Endothelial cell of umbilical vein (primary cell): ENCODE data around the gene CLDN2. TPM values are rescaled to one million over a fixed set of nuclear protein-coding genes. Genes with fewer than 3 reads are reported as not detected.

Experiments used
- BruUV-seq: library from RNA; stranded (reverse); fragments of 400-500 nt; replicated peaks from 2 replicates; lab custom pipeline; 2021; lab: Mats Ljungman, UMichigan
- CTCF ChIA-PET: fragments of 300-600, 350-600 bp; sonication (Branson Sonifier 250); formaldehyde crosslinking; loops from one replicate; lab custom pipeline; 2021; ENCODE audit warnings: antibody characterized with exemption, inconsistent platforms; lab: Charles Lee
- POLR2A ChIA-PET: fragments of 300-600, 350-600 bp; sonication (Branson Sonifier 250); formaldehyde crosslinking; loops from one replicate; lab custom pipeline; 2021; ENCODE audit warnings: antibody characterized with exemption, inconsistent platforms; lab: Charles Lee
- DNase-seq: peaks from one replicate; pipeline ENCODE4 v3.0.0-alpha.2; 2011; ENCODE audit warnings: low read depth, low spot score
- FAIRE-seq: peaks from 2 replicates; lab custom pipeline; 2011; peaks lifted over from hg19 to GRCh38; lab: Jason Lieb, UNC
- H2AFZ ChIP-seq: 2 replicates; pipeline ENCODE4 v1.6.0; 2012; ENCODE audit warnings: low read depth, low read length, control low read depth, inconsistent platforms
- H3K27ac ChIP-seq: 2 replicates; pipeline ENCODE4 v1.5.1; 2011; ENCODE audit warnings: low read depth, mild to moderate bottlenecking, control low read depth, low read length, moderate library complexity; ENCODE audit not compliant: insufficient read depth
- H3K27me3 ChIP-seq, 2 experiments: 2 replicates each; pipeline versions ENCODE4 v1.6.0 to v1.6.1; 2011; ENCODE audit warnings: low read length in 2 of 2, mixed read lengths in 1 of 2; ENCODE audit not compliant: control insufficient read depth in 2 of 2, insufficient read depth in 2 of 2
- H3K36me3 ChIP-seq, 2 experiments: 2 replicates in 1 of 2; 3 replicates in 1 of 2; pipeline ENCODE4 v1.5.1; 2011; ENCODE audit warnings: low read length in 2 of 2, mild to moderate bottlenecking in 1 of 2, moderate library complexity in 1 of 2; ENCODE audit not compliant: control insufficient read depth in 2 of 2, insufficient read depth in 2 of 2; ENCODE audit errors: extremely low read depth in 1 of 2
- H3K4me1 ChIP-seq: 3 replicates; pipeline ENCODE4 v1.5.1; 2011; ENCODE audit warnings: mild to moderate bottlenecking, low read length; ENCODE audit not compliant: control insufficient read depth, insufficient read depth; ENCODE audit errors: extremely low read depth
- H3K4me2 ChIP-seq: 2 replicates; pipeline ENCODE4 v1.6.1; 2011; ENCODE audit warnings: low read length, control low read depth, mixed read lengths; ENCODE audit not compliant: insufficient read depth
- H3K4me3 ChIP-seq, 3 experiments: fragments of 200-600 bp in 1 of 3; sonication (generic), shearing (Covaris generic) in 1 of 3; replicated peaks in 1 of 3; 2 replicates each; pipeline ENCODE4 v1.5.1; 2011 to 2016; ENCODE audit warnings: control low read depth in 3 of 3, low read length in 3 of 3, mild to moderate bottlenecking in 2 of 3, inconsistent platforms in 1 of 3, low read depth in 1 of 3, moderate library complexity in 1 of 3; ENCODE audit not compliant: insufficient read depth in 1 of 3
- H3K79me2 ChIP-seq: 2 replicates; pipeline ENCODE4 v1.6.0; 2012; ENCODE audit warnings: low read length, inconsistent platforms; ENCODE audit not compliant: control insufficient read depth, insufficient read depth
- H3K9ac ChIP-seq: replicated peaks from 2 replicates; pipeline ENCODE3; 2011; ENCODE audit warnings: low read length, control low read depth; ENCODE audit not compliant: insufficient read depth; ENCODE audit errors: extremely low read depth
- H3K9me1 ChIP-seq: replicated peaks from 3 replicates; pipeline ENCODE4 v1.6.0; 2011; ENCODE audit warnings: mild to moderate bottlenecking, low read length; ENCODE audit not compliant: control insufficient read depth, insufficient read depth; ENCODE audit errors: extremely low read depth
- H3K9me3 ChIP-seq: replicated peaks from 2 replicates; pipeline ENCODE4 v1.5.1; 2012; ENCODE audit warnings: low read length, inconsistent platforms; ENCODE audit not compliant: control insufficient read depth, insufficient read depth
- H4K20me1 ChIP-seq: replicated peaks from 2 replicates; pipeline ENCODE3; 2011; ENCODE audit warnings: mild to moderate bottlenecking, low read length; ENCODE audit not compliant: control insufficient read depth, insufficient read depth; ENCODE audit errors: extremely low read depth
- EZH2 ChIP-seq: IDR thresholded peaks from 2 replicates; pipeline ENCODE4 v1.6.1; 2012; ENCODE audit warnings: borderline replicate concordance, low read depth, mild to moderate bottlenecking, moderate library complexity, low read length, inconsistent platforms; ENCODE audit not compliant: severe bottlenecking
- FOS ChIP-seq: IDR thresholded peaks from 2 replicates; pipeline ENCODE4 v1.6.1; 2011; ENCODE audit warnings: mild to moderate bottlenecking, low read length, moderate library complexity, borderline replicate concordance; ENCODE audit not compliant: insufficient read depth
- GATA2 ChIP-seq: IDR thresholded peaks from 2 replicates; pipeline ENCODE4 v1.7.0; 2011; ENCODE audit warnings: low read depth, mild to moderate bottlenecking, moderate library complexity, mixed read lengths, low read length; ENCODE audit not compliant: insufficient read length, insufficient read depth
- JUN ChIP-seq: IDR thresholded peaks from 2 replicates; pipeline ENCODE4 v1.6.1; 2011; ENCODE audit warnings: borderline replicate concordance, low read depth; ENCODE audit not compliant: insufficient read length, insufficient read depth
- MYC ChIP-seq: IDR thresholded peaks from one replicate; pipeline ENCODE4 v1.6.1; 2011; ENCODE audit warnings: mild to moderate bottlenecking, low read depth, low read length
- POLR2A ChIP-seq: IDR thresholded peaks from 2 replicates; pipeline ENCODE4 v1.6.1; 2012; ENCODE audit warnings: low read depth, mild to moderate bottlenecking, control low read depth, low read length
- POLR2AphosphoS5 ChIP-seq: IDR thresholded peaks from 2 replicates; pipeline ENCODE4 v1.6.1; 2012; ENCODE audit warnings: low read depth, mild to moderate bottlenecking, control low read depth, low read length, moderate library complexity; ENCODE audit not compliant: insufficient read depth
- dilution Hi-C: fragments of 300-500 bp; cut with MboI; formaldehyde crosslinking; loops from one replicate; pipeline ENCODE4 v1.15.0; 2019; ENCODE audit warnings: low sequenced_read_pairs; ENCODE audit not compliant: extremely low pct_ligation_motif_present
- intact Hi-C: fragments of 100-400 bp; cut with micrococcal nuclease; formaldehyde crosslinking; loops from one replicate; pipeline ENCODE4 v1.10.0; 2022
- polyA plus RNA-seq, 4 experiments: library from polyadenylated mRNA; depleted of rRNA in 3 of 4; stranded (reverse) in 3 of 4; unstranded in 1 of 4; fragments of >200 nt; gene quantifications; 2 replicates each; pipeline versions ENCODE4 v1.2.1 to v1.2.3, GENCODE V29; 2011 to 2012; ENCODE audit warnings: missing spikeins in 1 of 4
- total RNA-seq: library from RNA; stranded (reverse); gene quantifications from 2 replicates; pipeline ENCODE4 v1.2.3, GENCODE V29; 2021
- TF ChIP-seq, protein P1 (sequence below): IDR thresholded peaks from 2 replicates; pipeline ENCODE4 v1.6.1; 2011; ENCODE audit not compliant: insufficient read depth, insufficient read length
- TF ChIP-seq, protein P2 (sequence below), 2 donors: IDR thresholded peaks; 1 replicate in 1 of 2; 2 replicates in 1 of 2; pipeline ENCODE4 v1.5.1; 2011; ENCODE audit warnings: low read length in 2 of 2, mild to moderate bottlenecking in 2 of 2, moderate library complexity in 2 of 2, control low read depth in 1 of 2, inconsistent platforms in 1 of 2, low read depth in 1 of 2; ENCODE audit not compliant: insufficient read depth in 1 of 2; ENCODE audit errors: extremely low read depth in 1 of 2

The CLDN2 gene
- total and polyA plus RNA-seq, 2 donors (not counting 3 experiments of a cell fraction or from before 2014, with no cell fraction given): not detected

DNA sequence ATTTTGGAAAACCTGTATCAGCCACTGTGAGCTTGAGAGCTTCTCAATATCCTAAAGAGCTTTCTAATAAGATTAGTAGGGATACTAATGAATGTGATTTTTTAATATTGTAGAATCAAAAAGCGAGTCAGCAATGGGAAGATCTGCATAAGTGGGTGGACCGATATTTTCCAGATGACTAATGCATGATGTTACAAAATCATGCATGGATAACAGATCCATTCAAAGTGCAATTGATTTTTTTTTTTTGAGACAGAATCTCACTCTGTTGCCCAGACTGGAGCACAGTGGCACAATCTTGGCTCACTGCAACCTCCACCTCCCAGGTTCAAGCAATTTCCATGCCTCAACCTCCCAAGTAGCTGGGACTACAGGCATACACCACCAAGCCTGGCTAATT is 7.3 kb upstream of the CLDN2 start:
- FAIRE-seq (peak; percentile 28), DNase-seq (no peak)
- Histone ChIP-seq H3K4me3 (no peak overlapping the region), H2AFZ (no peak overlapping the region), H3K79me2 (no peaks in the 10 kb centered on the region), H3K9me3 (no peaks in the 10 kb centered on the region), H3K4me1 (peaks cover 9% of the 10 kb centered on the region), H3K9ac (no peak overlapping the region), H3K9me1 (no peaks in the 10 kb centered on the region), H3K27me3 (no peaks in the 10 kb centered on the region), H4K20me1 (no peaks in the 10 kb centered on the region), H3K4me2 (no peak overlapping the region), H3K36me3 (no peaks in the 10 kb centered on the region), H3K27ac (no peak overlapping the region)
- CTCF ChIA-PET: interaction anchor here (2.1 kb wide), 1 partner anchor 14 kb away, joined by 7 read pairs; no protein-coding TSS in a partner anchor
- BruUV-seq: no TSS peak
- TF ChIP-seq, protein P1, sequence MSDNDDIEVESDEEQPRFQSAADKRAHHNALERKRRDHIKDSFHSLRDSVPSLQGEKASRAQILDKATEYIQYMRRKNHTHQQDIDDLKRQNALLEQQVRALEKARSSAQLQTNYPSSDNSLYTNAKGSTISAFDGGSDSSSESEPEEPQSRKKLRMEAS: no peak
- TF ChIP-seq MYC: no peak
- TF ChIP-seq, protein P2, sequence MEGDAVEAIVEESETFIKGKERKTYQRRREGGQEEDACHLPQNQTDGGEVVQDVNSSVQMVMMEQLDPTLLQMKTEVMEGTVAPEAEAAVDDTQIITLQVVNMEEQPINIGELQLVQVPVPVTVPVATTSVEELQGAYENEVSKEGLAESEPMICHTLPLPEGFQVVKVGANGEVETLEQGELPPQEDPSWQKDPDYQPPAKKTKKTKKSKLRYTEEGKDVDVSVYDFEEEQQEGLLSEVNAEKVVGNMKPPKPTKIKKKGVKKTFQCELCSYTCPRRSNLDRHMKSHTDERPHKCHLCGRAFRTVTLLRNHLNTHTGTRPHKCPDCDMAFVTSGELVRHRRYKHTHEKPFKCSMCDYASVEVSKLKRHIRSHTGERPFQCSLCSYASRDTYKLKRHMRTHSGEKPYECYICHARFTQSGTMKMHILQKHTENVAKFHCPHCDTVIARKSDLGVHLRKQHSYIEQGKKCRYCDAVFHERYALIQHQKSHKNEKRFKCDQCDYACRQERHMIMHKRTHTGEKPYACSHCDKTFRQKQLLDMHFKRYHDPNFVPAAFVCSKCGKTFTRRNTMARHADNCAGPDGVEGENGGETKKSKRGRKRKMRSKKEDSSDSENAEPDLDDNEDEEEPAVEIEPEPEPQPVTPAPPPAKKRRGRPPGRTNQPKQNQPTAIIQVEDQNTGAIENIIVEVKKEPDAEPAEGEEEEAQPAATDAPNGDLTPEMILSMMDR (IDR thresholded peaks at IDR 0.05; ENCODE audit: extremely low read depth in 1 of 2, insufficient read depth in 1 of 2, low read depth in 1 of 2, low read length in 2 of 2): no peak
- TF ChIP-seq EZH2: no peak
- no peak for TF ChIP-seq POLR2A
- TF ChIP-seq FOS: no peak
- TF ChIP-seq JUN: no peak
- no peak for TF ChIP-seq GATA2
- TF ChIP-seq POLR2AphosphoS5: no peak
- POLR2A ChIA-PET: no interaction called here
- intact Hi-C loops: no loop called here
- dilution Hi-C loops: no loop called here
